GM19099 (cell line): ENCODE measurements around the gene HUS1B.

Experiments
- POLR2A ChIP-seq: IDR thresholded peaks from 3 replicates; pipeline ENCODE4 v1.6.1; 2011; ENCODE audit warnings: low read depth; ENCODE audit not compliant: insufficient read length; ENCODE audit errors: extremely low read depth

Gene HUS1B

DNA sequence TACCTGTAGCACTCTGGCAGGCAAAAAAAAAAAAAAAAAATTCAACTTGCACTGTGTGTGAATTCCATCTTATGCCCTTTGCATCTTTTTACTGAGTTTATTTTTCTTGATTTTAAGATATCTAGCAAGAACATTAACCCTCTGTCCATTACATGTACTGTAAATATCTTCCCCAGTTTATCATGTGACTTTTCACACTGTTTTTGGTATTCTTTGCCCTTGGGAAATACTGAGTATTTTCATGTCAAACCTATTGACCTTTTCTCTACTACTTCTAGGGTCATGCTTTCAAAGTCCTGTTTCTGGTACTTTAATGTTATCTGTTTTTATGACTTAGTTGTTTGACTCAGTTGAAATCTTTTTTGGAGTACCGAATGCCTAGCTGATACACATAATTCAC, 843 bp upstream of the HUS1B start:
- TF ChIP-seq POLR2A = no peak

DNA sequence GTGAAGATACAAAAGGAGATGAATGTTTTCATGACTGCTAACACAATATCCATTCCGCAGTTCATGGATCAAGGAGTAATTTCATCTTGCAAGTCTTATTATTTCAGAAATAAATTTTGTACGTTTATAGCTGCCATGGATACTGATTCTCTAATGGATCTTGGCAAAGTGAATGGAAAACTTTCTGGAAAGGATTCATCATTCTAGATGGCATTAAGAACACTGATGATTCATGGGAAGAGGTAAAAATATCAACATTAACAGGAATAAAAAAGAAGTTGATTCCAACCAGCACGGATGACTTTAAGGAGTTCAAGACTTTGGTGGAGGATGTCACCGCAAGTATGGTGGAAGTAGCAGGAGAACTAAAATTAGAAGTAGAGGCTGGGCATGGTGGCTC, 2.8 kb downstream of the HUS1B start:
- TF ChIP-seq POLR2A = no peak

DNA sequence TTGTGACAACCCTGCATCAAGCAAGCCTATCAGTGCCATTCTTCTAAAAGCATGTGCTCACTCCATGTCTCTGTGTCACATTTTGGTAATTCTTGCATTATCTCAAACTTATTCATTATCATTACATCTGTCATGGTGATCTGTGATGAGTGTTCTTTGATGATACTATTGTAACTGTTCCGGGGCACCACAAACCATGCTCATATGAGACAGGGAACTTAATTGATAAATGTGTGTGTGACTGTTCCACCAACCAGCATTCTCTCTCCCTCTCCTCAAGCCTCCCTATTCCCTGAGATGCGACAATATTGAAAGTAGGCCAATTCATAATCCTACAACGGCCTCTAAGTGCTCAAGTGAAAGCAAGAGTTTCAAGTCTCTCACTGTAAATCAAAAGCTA, 4.0 kb downstream of the HUS1B start:
- no peak for TF ChIP-seq POLR2A

DNA sequence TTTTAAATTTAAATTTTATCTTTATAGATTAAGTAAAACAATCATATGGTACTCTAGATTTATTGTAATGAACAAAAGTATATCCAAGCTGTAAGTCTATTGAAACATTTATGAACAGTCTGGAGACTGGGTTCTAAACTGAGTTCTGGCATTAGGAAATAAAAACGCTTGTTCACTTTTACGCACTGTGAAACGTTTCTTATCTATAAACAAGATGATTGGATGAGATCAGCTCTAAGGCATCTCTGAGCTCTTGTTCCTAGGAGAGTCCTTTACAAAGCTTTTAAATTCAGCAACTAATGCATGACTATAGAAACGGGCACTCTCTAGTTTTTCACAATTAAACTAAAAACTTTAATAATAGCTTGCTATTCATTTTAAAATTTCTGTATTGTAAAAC, 6.8 kb downstream of the HUS1B start:
- TF ChIP-seq POLR2A = no peak

GRCh38 chr6:642805-643204, 14.1 kb downstream of the HUS1B start:
- TF ChIP-seq POLR2A = no peak

- TF ChIP-seq POLR2A = no peak
Measured at GRCh38 chr6:641225-641985, 15.5 kb downstream of the HUS1B start.

GRCh38 chr6:636488-636887, 20.4 kb downstream of the HUS1B start:
- no peak for TF ChIP-seq POLR2A

DNA sequence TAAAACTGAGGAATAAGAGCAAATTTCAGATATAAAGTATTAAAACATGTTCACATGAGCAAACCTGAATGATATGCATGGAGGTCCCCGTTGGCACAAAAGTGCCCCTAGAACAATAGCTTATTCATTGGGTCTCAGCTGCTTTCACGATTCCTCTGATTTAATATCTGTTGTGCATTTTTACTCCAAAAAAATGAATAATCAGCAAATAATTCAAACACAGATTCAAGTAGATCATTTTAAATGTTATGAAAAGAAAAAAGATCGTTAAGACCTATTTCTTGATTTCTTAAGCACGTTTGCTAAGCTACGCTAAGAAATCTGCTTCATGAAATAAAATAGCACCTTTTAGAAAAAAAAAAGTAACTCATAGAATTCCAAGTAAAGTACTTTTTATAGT, 21.7 kb downstream of the HUS1B start:
- no peak for TF ChIP-seq POLR2A

DNA sequence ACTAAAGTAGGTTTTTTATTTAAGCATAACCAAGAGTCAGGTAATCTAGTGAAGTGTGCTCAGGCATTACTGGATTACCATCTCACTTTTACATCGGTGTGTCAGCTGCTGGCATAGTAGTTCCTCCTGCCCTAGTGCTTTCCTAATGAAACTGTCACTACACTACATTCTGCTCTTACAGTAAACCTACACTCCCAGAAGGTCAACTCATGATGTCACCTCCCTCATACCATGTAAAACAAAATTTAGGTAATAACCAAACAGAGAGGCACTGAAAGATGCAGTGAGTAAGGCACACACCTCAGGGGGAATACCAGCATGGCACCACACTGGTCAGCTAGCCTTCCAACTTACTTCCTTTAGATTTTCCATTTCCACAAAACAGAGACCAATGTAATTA, 23.3 kb downstream of the HUS1B start:
- TF ChIP-seq POLR2A = no peak

GRCh38 chr6:628766-629165, 28.1 kb downstream of the HUS1B start:
- no peak for TF ChIP-seq POLR2A

- TF ChIP-seq POLR2A = no peak
Measured at GRCh38 chr6:626236-626635, 30.7 kb downstream of the HUS1B start.

DNA sequence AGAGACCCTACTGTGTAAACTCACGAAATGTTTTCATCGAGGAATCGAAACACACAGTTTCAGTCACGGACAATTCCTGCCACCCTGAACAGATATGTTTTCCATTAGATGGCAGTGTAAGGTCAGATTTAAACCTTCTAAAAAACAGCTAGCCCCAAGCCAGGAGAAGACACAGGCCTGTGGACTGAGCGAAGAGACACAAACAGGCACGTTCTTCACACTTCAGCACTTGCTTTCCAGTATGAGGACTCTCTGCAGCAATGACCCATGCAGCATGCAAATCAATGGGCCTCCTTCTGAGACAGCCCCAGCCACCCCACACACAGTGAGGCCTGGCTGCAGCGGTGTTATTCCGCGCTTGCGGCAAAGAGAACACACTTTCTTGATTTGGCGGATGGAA, 31.9 kb downstream of the HUS1B start:
- TF ChIP-seq POLR2A = no peak

GRCh38 chr6:622462-622861, 34.4 kb downstream of the HUS1B start:
- TF ChIP-seq POLR2A = no peak

DNA sequence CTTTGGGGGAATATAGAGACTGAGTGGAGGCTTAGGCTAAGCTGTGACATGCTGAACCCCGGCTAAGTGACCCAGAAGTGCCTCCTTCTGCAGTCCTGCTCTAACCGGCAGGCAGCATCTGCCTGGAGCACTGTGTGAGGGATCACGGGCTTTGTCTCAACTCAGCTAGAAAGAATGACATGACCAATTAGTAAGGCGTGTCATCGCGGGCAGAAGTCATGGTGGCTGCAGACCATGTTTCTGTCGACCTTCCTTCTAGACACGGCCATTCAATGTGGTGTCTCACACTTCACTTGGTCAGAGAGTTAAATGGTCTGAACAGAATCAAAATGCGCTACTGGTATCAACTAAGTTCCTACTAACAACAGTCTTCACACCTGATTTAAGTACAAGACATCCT, 35.0 kb downstream of the HUS1B start:
- TF ChIP-seq POLR2A = no peak

DNA sequence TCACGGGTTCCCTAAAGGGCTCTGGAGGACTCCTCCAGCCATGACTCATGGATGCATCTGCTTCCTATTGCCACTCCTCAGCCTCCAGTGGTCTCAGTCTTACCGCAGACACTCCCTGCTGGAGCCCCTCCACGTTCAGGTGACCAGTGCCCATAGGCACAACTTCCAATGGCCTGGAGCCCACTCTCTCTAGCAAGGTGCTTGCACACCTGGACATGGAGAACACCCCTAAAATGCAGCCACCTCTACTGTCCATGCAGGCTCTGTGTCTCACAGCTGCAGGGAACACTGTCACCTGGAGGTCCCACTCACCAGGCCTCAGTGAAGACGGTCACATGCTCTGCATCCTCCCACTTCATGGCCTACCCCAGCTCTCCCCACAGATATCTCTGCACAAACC, 36.0 kb downstream of the HUS1B start:
- TF ChIP-seq POLR2A = no peak

DNA sequence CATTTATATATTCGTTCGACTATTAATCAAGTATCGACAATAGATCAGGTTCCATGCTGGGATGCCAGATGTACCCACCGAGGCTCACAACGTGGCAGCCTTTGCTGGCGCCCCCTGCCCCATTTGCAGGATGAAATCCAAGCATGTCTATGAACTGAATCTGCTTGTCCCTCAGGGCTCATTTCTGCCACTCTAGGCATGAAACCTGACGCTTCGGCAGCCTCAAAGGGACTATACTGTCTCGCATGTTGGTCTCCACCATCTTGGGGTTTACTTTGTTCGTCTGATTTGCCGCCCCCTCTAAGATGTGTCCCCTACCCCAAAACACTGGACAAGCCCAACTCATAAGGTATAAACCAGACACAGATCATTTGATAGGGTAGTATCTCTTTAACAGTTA, 36.7 kb downstream of the HUS1B start:
- TF ChIP-seq POLR2A = no peak

GRCh38 chr6:617456-618100, 39.3 kb downstream of the HUS1B start:
- no peak for TF ChIP-seq POLR2A

GRCh38 chr6:613981-614380, 42.9 kb downstream of the HUS1B start:
- TF ChIP-seq POLR2A = no peak

GRCh38 chr6:611928-612327, 45.0 kb downstream of the HUS1B start:
- TF ChIP-seq POLR2A = no peak
